NCI-H187 treated with DMSO at 0.1 percent for 48 hours (cell line): Measurements from ENCODE around the gene ADD3.
"Not testable (repeated sequence)": the region's sequence is repeated elsewhere in the genome, so short reads cannot be mapped to it uniquely, and the experiment has no call there.

Experiments used
- DNase-seq: peaks from one replicate; lab custom pipeline; 2025; lab: John Stamatoyannopoulos, UW

Gene ADD3

DNA sequence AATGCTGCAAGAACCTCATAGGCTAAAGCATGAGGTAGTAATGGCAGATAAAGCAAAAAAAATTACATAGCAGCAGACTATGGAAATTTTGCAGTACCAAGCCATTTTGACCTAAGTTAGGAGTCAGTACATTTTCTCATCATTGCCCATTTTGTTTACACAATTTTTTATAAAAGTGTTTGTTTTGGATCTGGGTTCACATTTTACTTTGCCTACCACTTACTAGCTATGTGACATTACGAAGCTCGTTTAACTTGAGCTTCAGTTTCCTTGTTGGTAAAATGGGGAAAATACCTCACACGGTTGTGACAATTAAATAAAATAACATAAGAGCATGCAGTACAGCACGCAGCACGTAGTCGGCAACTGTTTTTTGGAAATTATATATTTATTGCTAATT is 99.6 kb downstream of the ADD3 start:
- DNase-seq = no peak

DNA sequence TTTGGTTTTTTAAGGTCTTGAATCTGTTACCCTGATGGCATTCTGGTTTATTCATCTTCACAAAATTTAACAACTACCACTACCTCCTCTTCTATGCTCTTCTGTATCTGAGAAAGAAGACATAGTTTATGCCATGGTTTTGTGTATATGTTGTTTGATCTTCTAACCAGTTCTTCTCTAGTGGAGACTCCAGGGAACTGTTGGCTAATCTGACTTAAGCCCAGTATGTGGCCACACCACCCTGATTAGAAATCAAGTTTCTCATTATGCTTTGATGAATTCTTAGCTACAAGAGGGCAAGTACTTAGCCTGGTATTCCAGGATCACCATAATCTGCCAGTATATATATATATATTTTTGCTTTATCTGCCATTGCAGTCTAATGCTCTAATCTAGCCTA is 100.1 kb downstream of the ADD3 start:
- no peak for DNase-seq

DNA sequence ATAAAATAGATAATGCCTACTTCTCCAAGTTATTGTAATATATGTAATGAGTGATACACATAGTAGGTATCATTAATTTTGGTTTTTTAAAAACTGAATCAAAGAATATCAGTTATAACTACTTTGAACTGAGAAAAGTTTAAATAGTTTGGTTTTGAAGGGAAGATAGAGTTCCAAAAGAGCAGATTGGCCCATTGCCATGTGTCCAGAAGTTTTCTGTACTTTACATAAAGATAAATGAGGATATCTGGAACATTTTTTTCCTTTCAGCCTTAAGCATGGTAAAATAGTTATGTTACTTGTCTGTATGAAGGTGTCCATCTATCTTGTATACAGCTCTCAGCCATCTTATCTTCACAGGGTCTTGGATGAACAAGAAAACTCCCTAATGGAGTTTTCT is 101.7 kb downstream of the ADD3 start:
- no peak for DNase-seq

DNA sequence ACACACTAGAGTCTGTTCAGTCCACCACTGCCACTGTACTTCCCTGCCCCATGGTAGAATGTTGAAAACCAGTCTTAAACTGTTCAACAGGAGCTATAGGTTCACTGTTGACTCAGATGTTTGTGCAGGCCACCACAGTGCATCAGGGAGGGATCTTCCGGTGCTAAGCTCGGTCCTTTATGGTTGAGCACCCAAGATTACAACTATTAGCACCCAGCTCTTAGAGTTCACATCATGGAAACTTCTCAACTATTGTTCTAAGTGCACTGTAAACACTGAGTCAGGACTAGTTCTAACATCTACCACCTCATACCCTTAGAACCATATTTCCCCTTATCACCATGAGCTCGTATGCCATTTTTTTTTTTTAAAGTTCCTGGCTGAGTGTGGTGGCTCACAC is 102.6 kb downstream of the ADD3 start:
- no peak for DNase-seq

DNA sequence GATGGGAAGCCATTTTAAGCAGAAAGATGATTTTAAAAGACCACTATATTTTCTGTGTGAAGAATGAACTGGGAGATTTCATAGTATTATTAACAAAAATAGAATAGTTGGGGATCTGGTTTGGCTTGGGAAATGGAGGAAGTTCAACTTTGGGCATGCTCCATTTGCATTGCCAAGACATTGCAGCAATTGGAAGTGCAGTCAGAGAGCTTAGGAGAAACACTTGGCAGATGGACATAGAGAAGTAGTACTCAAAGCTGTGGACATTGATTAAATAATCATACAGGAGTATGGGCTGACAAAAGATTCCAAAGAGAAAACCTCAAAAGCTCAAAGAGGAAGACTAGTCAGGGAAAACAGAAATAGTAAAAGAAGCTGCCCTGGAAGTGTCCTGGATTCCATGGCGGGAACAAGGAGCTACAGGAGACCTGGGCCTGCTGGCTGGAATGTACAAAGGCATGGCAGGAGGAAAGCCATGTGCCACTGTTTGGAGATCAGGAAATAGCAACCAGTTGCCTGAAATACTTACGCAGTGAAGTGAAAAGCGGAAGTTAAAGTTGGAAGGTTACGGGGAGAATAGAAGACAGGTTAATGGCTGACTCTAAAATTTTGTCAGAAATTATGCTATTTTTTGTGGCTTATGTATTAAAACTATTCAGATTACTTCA is 106.0 kb downstream of the ADD3 start:
- no peak for DNase-seq

DNA sequence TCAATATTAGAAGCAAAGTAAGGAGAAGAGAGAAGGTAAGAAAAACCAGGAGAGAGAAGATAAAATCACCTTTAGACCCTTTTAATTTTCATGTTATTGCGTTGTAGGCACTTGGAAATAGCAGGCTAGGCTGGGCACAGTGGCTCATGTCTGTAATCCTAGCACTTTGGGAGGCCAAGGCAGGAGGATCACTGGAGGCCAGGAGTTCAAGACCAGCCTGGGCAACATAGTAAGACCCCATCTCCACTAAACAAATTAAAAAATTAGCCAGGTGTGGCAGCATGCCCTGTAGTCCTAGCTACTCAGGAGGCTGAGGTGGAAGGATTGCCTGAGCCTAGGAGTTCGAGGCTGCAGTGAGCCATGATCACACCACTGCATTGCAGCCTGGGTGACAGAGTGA is 106.9 kb downstream of the ADD3 start:
- DNase-seq = not testable (repeated sequence)

DNA sequence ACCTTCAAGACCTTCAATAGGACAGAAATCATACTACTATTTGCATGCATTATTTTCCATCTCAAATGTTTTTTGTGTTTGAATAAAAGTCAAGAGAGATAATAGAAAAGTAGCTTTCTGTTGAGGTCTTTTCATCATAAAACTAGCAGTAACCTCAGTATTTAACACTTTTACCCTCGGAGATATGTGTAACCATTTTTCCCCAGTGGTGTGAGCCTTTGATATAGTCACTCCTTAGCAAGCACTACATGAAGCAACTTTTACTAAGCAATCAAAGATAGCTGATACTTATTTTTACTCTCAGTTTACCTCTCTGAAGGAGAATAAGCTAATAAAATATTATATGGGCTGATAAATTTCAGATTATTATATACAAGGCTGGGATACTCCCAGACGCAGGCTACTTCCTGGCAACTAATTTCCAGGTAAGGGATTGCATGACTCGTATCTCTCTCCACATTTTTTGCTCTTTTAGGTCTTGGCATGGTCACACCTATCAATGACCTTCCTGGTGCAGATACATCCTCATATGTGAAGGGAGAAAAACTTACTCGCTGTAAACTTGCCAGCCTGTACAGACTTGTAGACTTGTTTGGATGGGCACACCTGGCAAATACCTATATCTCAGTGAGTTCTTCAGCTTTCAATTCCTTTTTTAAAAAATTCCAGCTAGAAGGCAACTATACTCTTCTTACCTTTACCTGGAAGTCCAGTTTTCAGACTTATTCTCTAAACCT is 108.2 kb downstream of the ADD3 start:
- no peak for DNase-seq

DNA sequence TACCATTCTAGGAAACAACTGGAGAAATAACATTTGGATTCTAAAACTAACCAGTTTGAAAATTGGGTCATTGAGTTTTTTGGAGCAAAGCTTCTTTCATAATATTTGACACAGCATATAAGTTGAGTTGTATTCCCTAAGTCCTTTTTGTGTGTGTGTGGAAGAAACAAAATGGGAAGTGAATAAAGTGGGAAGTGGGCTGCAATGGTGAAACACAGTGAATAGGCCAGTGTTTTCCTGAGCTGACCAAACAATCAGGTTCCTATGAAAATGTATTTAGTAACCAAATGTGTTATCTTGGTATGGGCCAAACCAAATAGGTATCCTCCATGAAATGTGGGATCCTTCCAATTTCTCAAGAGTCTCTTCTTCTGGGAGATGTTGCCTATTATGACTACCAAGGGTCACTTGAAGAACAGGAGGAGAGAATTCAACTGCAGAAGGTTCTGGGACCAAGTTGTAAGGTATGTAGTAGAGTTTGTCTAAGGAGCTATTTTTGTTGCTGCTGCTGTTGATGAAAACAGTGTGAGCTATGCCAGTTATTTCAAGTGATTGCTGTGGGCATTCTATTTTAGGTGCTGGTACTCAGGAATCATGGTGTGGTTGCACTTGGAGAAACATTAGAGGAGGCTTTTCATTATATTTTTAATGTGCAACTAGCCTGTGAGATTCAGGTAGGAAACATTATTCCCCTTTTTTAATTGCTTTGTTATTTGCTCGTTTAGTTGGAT is 111.3 kb downstream of the ADD3 start:
- DNase-seq = no peak

DNA sequence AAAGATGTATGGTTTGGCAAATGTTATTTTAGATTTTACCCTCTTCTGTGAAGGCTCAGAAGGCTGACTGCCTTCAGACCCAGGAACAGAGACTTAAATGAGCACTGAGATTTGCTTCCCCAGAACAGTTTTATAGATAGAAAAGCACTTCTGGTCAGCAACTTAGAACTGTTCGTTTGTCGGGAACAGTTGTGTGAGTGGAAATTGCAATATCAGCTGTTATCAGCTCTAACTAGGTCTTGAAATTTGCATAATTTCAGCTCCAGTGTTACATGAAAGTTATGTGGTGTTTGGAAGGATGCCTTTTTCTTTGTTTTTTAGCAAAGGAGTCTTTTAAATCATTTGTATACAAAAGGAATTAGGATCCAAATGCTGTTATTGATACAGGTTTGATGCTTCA is 115.8 kb downstream of the ADD3 start:
- no peak for DNase-seq

DNA sequence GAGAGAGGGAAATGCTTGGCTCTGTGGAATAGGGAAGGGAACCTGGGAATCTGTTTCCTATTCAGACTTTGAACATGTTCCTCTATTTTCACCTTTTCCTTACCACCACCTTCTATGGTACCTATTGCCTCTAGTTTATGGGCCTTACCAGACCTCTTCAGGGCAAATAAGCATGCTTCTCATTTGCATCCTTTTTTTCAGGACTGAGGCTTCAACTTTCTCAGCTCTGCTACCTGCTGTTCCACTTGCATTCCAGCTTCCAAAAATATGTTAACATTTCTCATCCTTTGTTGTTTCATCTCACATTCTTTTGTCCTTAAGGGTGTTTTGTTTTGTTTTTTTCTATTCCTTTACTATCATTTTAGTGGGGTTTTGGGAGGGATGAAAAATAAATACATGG is 121.7 kb downstream of the ADD3 start:
- no peak for DNase-seq

DNA sequence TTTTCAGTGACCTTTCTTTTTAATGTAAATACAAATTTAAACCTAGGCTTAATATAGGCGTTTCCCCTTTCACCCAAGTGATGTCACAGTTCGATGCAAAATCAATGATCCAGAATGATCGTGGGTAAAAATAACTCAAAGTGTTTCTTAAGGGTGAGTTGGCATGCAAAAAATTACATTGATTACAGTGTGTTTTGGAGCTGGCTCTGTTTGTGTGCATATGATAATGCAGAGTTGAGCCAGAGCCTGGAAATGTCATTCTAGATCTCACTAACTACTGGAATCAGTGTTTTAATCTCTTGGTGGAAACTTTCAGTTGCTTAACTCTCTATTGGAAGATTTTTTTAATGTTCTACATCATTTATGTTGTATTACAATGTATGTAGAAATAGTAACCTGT is 127.1 kb downstream of the ADD3 start:
- no peak for DNase-seq

DNA sequence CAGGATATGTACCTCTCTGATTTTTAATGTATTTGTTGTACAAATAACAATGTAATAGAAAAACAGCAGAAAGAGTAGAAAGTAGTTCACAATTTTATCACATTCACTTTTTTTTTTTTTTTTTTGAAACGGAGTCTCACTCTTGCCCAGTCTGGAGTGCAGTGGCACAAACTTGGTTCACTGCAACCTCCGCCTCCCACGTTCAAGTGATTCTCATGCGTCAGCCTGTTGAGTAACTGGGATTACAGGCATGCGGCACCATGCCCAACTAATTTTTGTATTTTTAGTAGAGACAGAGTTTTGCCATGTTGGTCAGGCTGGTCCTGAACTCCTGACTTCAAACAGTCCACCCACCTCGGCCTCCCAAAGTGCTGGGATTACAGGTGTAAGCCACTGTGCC is 128.1 kb downstream of the ADD3 start:
- DNase-seq = not testable (repeated sequence)

DNA sequence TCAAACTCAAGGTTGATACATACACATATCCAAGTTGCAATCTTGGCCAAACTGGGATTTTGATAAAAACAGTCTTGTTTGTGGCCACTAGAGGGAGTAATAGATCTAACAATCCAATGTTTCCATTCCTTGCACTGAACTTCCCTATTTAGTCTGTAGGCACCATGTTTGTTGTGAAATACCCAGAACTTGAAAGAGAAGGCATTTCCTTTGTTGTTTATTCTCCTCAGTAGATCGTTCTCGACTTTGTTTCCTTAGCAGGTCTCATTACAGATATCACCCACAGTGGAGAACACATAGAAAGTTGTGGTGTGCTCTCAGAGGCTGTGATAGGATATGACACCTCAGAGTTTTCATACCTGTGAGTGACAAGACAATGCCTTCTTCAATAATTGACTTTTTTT is 129.4 kb downstream of the ADD3 start:
- peak; percentile 8 for DNase-seq

DNA sequence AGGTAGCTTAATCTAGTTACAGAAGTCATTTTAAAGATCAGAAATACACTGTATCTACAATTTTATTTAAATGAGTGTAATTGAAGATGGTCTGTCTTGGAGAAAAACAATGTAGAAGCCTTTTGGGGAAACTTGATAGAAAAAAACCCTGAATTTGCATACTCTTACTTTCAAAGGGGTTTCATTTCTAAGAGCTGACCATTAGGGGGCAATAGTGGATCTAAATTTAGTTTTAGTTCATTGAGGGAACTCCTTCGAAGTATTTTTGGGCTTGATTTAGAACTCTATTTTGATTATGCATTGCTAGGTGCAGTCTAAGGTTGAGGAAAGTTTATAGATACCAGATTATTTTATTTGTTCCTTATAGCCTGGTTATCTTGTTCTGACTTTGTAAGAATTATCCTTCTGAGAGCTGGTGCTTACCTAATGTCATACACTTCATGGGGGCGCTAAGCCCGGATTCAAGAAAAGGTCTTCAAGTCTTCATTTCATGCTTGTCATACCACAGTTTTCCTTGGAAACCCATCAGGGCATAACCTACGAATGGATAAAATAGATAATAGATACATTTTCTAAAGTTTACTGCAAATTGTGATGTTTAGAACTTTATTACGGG is 130.5 kb downstream of the ADD3 start:
- peak; percentile 0 for DNase-seq

DNA sequence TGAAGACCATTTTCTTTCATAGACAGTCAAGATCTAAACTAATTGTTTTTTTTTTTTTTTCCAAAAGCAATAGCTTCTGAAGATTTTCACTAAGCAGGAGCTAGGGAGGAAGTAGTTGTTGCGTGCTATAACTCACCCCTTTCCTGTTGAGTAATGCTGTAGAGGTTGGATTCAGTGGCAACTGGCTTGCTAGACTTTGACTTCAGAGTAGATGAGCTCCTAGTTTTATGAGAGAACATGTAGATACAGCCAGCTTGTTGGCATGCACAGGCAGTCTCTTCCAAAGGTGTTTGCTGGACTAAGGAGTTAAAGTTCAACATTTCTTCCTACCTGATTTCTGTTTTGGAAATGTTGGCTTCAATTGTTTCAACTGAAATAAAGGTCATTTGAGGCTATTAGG is 133.4 kb downstream of the ADD3 start:
- no peak for DNase-seq

DNA sequence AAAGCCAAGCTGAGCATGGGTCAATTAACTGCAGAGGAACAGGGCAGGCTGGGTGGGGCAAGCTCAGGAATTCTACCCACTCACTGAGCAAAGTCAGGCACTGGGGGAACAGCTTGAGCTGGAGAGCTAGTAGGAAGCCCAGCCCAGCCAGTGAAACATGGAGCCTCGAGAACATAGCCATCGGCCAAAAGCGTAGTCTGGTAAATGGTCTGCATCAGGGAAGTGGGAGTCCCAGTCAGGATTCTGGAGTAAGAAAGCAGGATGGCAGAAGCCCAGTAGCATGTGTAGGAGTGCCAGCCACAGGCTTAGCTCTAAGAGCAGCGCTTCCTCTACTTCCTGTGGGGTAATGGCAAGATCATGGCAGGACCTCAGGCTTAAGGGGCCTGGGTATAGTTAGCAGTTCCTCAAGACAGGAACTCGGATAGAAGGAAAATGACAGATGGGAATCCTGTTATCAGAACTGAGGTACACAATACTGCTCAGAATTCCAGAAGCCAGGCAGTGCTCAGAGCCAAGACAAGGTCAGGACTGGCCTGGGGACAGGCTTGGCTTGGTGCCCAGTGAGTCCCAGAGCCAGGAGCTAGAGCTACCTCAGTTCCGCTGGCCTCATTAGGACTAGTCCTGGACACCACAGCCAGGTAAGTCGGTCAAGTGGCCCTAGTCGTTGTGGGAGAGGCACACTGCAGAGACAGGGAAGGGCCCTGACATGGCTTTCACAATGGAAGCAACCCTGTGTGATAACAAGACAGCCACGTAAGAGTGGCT is 134.3 kb downstream of the ADD3 start:
- DNase-seq = no peak

DNA sequence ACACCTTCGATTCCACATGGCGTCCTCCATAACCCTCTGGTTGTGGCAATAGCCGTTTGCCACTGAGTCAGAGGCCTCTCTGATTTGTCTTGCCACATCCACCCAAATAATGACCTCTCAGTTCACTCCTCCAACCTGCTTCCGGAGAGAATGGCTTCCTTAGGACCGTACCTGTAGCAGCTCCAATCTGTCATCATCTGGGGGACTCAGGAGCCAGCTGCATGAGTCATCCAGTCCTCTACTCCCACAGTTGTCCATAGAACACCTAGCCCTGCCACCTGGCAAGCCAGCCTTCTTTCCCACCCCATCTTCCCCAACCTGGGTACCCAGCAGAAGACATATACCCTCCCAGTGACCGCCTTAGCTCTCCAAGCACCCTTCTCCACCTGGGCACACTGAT is 135.2 kb downstream of the ADD3 start:
- no peak for DNase-seq

DNA sequence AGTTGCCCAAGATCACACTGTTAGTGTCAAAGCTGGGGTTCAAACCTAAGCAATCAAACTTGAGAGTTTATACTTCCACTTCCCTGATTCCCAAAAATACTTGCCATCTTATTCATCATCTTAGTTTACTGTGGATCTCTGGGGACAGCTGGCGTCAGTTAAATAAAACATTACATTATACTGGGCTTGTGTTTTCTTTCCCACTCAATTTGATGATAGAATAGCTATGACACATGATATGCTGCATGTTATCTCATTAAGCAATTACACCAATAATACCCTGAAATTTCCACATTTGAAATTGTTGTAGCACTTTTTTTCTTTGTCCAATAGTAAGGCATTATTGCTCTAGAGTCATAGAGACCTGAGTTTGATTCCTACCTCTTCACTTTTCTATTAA is 136.7 kb downstream of the ADD3 start:
- no peak for DNase-seq

DNA sequence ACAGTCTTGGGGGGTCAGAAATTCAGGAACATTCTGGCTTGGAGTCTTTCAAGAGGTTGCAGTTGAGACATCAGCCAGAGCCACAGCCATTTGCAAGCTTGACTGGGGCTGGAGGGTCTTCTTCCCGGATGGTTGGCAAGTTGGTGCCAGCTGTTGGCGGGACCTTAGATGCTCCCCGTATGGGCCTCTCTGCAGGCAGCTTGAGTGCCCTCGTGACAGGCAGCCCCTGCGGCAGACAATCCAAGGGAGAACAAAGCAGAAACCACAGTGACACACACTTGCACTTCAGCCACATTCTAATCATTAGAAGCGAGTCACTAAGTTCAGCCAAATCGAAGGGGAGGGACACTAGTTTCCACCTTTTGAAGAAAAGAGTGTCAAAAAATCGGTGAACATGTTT is 140.2 kb downstream of the ADD3 start:
- no peak for DNase-seq

DNA sequence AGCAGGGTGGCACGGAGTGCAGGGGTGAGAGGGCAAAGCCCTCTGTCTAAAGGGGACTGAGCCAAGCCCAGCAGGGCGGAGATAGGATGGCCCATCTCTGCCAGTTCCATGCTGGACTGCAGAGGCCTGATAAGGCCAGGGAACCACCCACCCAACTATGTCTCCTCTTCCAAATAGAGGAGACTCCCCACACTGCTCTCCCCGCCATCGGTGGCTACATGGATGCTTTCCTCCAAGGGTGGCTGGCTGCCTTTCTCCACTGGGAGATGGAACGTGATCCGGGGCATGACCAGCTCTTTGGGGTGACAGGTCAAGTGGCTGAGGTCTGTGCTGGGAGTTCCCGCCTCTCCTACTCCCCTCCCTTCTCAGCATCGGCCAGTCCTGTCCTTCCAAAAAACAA is 141.5 kb downstream of the ADD3 start:
- DNase-seq = no peak

DNA sequence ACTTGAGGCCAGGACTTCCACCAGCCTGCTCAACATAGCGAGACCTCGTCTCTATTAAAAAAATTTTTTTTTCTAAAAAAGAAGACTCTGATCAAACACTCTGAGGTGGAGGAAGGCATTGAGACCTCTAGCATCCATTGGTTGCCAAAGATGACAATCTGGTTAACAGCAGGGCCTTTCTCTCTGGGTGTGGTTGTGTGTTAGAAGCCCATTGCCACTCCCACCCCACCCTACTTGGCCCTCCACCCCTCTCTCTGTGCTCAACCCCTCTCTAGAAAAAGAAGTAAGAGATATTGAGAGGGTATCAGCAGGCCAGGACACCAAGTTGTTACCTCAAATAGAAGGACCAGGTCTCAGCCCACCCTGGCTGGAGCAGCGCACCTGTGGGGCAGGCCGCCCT is 142.3 kb downstream of the ADD3 start:
- no peak for DNase-seq

DNA sequence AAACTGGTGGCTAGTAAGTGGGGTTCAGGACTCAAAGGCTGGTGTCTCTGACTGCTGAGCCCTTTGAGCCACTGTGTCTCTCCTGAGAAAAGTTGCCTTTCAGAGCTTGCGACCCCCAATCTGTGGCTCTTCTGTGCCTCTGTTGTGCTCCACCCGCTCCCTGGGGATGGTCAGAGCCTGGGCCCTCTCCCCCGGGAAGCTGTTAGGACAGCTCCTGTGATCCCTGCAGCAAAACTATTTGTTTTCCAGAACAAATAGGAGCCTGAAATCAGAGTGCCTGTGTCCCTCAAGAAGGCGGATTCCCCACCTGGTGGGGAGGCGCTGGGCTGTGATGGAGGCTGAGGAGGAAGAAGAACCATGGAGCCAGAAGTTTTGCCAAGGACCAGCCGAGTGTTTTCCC is 143.2 kb downstream of the ADD3 start:
- DNase-seq = no peak
